Adrenal gland (tissue), 12 donors: Measurements from ENCODE around the gene MSH5. TPM values are rescaled to one million over a fixed set of nuclear protein-coding genes. Genes with fewer than 3 reads are reported as not detected.

Source experiments
- DNase-seq, 7 donors: peaks; one replicate each; pipeline ENCODE4 v3.0.0-alpha.2; 2019 to 2020
- H3K27ac ChIP-seq, 5 donors: fragments of 200-600 bp; sonication (generic) in 4 of 5; 1 replicate in 3 of 5; 2 replicates in 2 of 5; pipeline versions ENCODE4 v1.5.1 to v1.8.0; 2016 to 2020; ENCODE audit warnings: mild to moderate bottlenecking in 1 of 5
- H3K27me3 ChIP-seq: fragments of 200-600 bp; 2 replicates; pipeline ENCODE4 v1.8.0; 2021
- H3K36me3 ChIP-seq, 2 donors: fragments of 200-600 bp; replicated peaks in 1 of 2; 1 replicate in 1 of 2; 2 replicates in 1 of 2; pipeline versions ENCODE4 v1.5.1 to v1.8.0; 2018 to 2022
- H3K4me1 ChIP-seq, 2 donors: fragments of 200-600 bp; replicated peaks in 1 of 2; 1 replicate in 1 of 2; 2 replicates in 1 of 2; pipeline versions ENCODE4 v1.5.1 to v1.8.0; 2018 to 2021
- H3K4me3 ChIP-seq, 4 donors: fragments of 200-600 bp; sonication (generic) in 3 of 4; one replicate each; pipeline ENCODE4 v1.5.1; 2016 to 2018
- H3K9me3 ChIP-seq, 3 donors: fragments of 200-600 bp; sonication (generic) in 1 of 3; replicated peaks in 1 of 3; 1 replicate in 2 of 3; 2 replicates in 1 of 3; pipeline versions ENCODE4 v1.5.1 to v1.8.0; 2016 to 2021
- CTCF ChIP-seq, 6 experiments: fragments of 450-650 bp in 4 of 6; fragments of 200-600 bp in 2 of 6; sonication (generic) in 1 of 6; IDR thresholded peaks; 1 replicate in 5 of 6; 2 replicates in 1 of 6; pipeline versions ENCODE4 v1.5.1 to v1.8.0; 2016 to 2021; ENCODE audit warnings: antibody characterized with exemption in 6 of 6, mild to moderate bottlenecking in 2 of 6, moderate library complexity in 1 of 6
- POLR2A ChIP-seq, 2 donors: fragments of 450-650 bp; IDR thresholded peaks; one replicate each; pipeline ENCODE4 v1.6.1; 2017; ENCODE audit warnings: antibody characterized with exemption in 2 of 2, mild to moderate bottlenecking in 2 of 2, moderate library complexity in 1 of 2
- WGBS, 4 donors: extraction: QIAGEN DNeasy Blood & Tissue Kit in 2 of 4; methylation state at CpG; one replicate each; pipeline versions ENCODE4 v1.1.5 to v1.1.7; 2013 to 2017; 5-methylcytosine and 5-hydroxymethylcytosine counted together
- intact Hi-C, 2 donors: fragments of 100-400 bp; cut with DNase I; formaldehyde crosslinking; loops; one replicate each; pipeline versions ENCODE4 v1.14.1 to v1.15.0; 2022 to 2023
- polyA plus RNA-seq, 3 donors: library from polyadenylated mRNA; stranded (reverse); fragments of 200-250 nt in 2 of 3; fragments of 350-450 nt in 1 of 3; fragmentation: Illumina TruSeq in 1 of 3; extraction: RNeasy Lipid Tissue Mini Kit (QIAGEN cat#74804) in 1 of 3; gene quantifications; one replicate each; pipeline ENCODE4 v1.2.3, GENCODE V29; 2013 to 2014
- total RNA-seq, 9 donors: library from RNA; depleted of rRNA in 4 of 9; stranded (reverse); fragments of >200 nt in 4 of 9; fragments of 120-200 nt in 1 of 9; fragmentation: NEBNext Ultra II Directional in 1 of 9; extraction: Animal tissue kit (Norgen Biotek cat#: 25700) in 1 of 9; gene quantifications; one replicate each; pipeline versions ENCODE4 v1.1.0 to v1.2.4, GENCODE V29; 2013 to 2023
- donor health status: healthy with polysubstance abuse.
- donor health status: Bipolar disorder and iron deficiency.
- donor health status: DM: yes; HTN: yes; CAD: no.
- donor health status: DM: no; HTN: no; CAD: no.
- donor health status: DM: no; HTN: no; CAD: no.
- donor health status: DM: yes; HTN: yes; CAD: no.

MSH5 gene
- total and polyA plus RNA-seq, 12 donors: 3.0 to 24.5 (median 6.4) TPM

GRCh38 chr6:31776989-31777666, 37.3 kb downstream of the MSH5 start, which contains the start of gene VWA7:
Gene VWA7, minus strand, starts transcription at chr6:31777328. Its CDS starts 549 bp downstream, at chr6:31776779.
- H3K4me1 ChIP-seq: peaks cover 6 to 8% of the 10 kb centered on the region in 2 donors
- H3K27ac ChIP-seq: peak within 1 kb of the TSS in 1 of 5 donors; percentile 40
- H3K9me3 ChIP-seq: no peaks in the 10 kb centered on the region
- no peaks in the 10 kb centered on the region for H3K27me3 ChIP-seq
- H3K36me3 ChIP-seq: peaks cover 0 to 38% of the 10 kb centered on the region in 2 donors
- intact Hi-C loops: no loop called here
- H3K4me3 ChIP-seq: no peak within 1 kb of the TSS
- 1 to 62% (median 13%) methylated on average over 3 to 15 of the region's 15 CpGs for WGBS, 4 donors
- no peak for TF ChIP-seq POLR2A (IDR thresholded peaks at IDR 0.05)
- TF ChIP-seq CTCF (IDR thresholded peaks at IDR 0.05): no peak
- peak; percentile 45 to 80 (median 60) for DNase-seq

DNA sequence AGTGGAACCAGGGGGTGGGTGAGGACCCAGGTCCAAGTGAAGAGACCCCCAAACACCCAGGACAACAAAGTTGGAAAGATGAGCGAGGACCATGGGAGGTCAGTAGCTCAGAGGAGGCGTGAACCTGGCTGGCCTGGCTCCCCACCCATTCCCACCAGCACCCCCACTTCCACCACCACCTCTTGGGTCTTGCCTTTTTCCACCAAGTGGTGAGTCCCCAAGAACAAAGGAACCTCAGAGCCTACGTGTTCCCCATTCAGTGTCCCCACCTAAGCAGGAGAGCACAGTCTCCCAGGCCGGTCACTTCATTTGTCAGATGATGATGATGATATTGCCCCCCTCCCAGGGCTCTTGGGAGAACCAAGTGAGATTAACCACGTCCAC, 37.9 kb downstream of the MSH5 start:
- Histone ChIP-seq H3K4me1 (peaks cover 6 to 8% of the 10 kb centered on the region in 2 donors), H3K27ac (no peak overlapping the region), H3K27me3 (no peaks in the 10 kb centered on the region), H3K9me3 (no peaks in the 10 kb centered on the region), H3K36me3 (peaks cover 0 to 44% of the 10 kb centered on the region in 2 donors), H3K4me3 (no peak overlapping the region)
- TF ChIP-seq CTCF (IDR thresholded peaks at IDR 0.05): no peak
- intact Hi-C loops: no loop called here
- no peak for DNase-seq
- WGBS, 4 donors: 91 to 100% (median 95%) methylated on average over 3 to 5 of the region's 5 CpGs

DNA sequence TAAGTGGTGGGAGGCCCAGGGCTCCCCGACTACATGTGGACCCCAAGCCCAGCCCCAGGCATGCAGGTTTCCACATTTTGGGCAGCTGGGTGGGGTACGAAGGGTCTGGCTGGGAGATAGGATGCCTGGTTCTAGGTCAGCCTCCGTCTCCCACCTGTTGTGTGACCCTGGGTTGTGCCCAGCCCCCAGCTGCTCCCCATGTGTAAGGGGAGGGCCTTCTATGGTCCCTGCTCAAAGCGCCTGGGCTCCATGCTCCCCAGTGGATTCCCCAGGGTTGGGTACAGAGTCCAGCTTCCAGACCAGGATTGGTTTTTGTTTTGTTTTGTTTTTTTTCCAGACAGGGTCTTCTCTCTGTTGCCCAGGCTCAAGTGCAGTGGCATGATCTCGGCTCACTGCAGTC, 38.4 kb downstream of the MSH5 start:
- WGBS, 4 donors: 91 to 100% (median 96%) methylated on average over 5 of the region's 5 CpGs

More for the DNA sequence above, 38.4 kb downstream of the MSH5 start:
- Histone ChIP-seq H3K9me3 (no peaks in the 10 kb centered on the region), H3K36me3 (peaks cover 0 to 49% of the 10 kb centered on the region in 2 donors), H3K4me3 (no peak overlapping the region), H3K27ac (no peak overlapping the region), H3K27me3 (no peaks in the 10 kb centered on the region), H3K4me1 (peaks cover 6 to 8% of the 10 kb centered on the region in 2 donors)
- TF ChIP-seq CTCF (IDR thresholded peaks at IDR 0.05) (no peak), POLR2A (IDR thresholded peaks at IDR 0.05) (no peak)
- intact Hi-C loops: no loop called here
- no peak for DNase-seq
